Measurements from ENCODE around the gene GCK.

GCK gene

GRCh38 chr7:44140341-44140740 is 48.9 kb downstream of the GCK start:
- Histone ChIP-seq H3K27ac (ENCODE audit: low read depth, low read length) (no peak overlapping the region), H2AK5ac (ENCODE audit: low read length) (peak overlapping the region; percentile 11), H4K5ac (ENCODE audit: low read length) (no peak overlapping the region), H3K9ac (ENCODE audit: low read length) (no peak overlapping the region), H3K56ac (ENCODE audit: low read length) (no peak overlapping the region), H3K36me3 (ENCODE audit: control insufficient read depth, insufficient read depth, low read length) (no peaks in the 10 kb centered on the region), H3K27me3 (ENCODE audit: insufficient read depth, low read length, poor library complexity) (no peaks in the 10 kb centered on the region), H3K79me1 (ENCODE audit: low read length) (no peaks in the 10 kb centered on the region), H2BK15ac (replicated peaks; ENCODE audit: low read depth) (no peak overlapping the region), H3K4me3 (ENCODE audit: low read length) (no peak overlapping the region), H3K18ac (ENCODE audit: low read length) (no peak overlapping the region), H2BK5ac (ENCODE audit: low read length) (no peak overlapping the region), H4K8ac (ENCODE audit: low read depth, low read length) (no peak overlapping the region), H2BK120ac (ENCODE audit: low read depth, low read length) (no peak overlapping the region), H3K4ac (ENCODE audit: low read depth, low read length) (no peak overlapping the region), H3K79me2 (ENCODE audit: control insufficient read depth, insufficient read depth, low read length) (no peaks in the 10 kb centered on the region), H3K4me1 (ENCODE audit: control insufficient read depth, low read depth, low read length) (peaks cover 7% of the 10 kb centered on the region), H3K4me2 (ENCODE audit: low read length) (no peak overlapping the region), H3K23ac (ENCODE audit: low read length) (no peak overlapping the region)
- no peak for DNase-seq
- WGBS (ENCODE audit: extremely low coverage, insufficient coverage, low lambda C conversion rate), result no CpG with 5 or more reads among the region's 10 CpGs

GRCh38 chr7:44139311-44140010 is 49.8 kb downstream of the GCK start:
- H3K4ac ChIP-seq (ENCODE audit: low read depth, low read length), result no peak overlapping the region
- no peak overlapping the region for H2BK15ac ChIP-seq (replicated peaks; ENCODE audit: low read depth)
- H3K79me1 ChIP-seq (ENCODE audit: low read length), result no peaks in the 10 kb centered on the region
- no peak overlapping the region for H4K5ac ChIP-seq (ENCODE audit: low read length)
- no peak overlapping the region for H2BK5ac ChIP-seq (ENCODE audit: low read length)
- H4K8ac ChIP-seq (ENCODE audit: low read depth, low read length), result no peak overlapping the region
- no peak overlapping the region for H3K23ac ChIP-seq (ENCODE audit: low read length)
- H3K36me3 ChIP-seq (ENCODE audit: control insufficient read depth, insufficient read depth, low read length), result no peaks in the 10 kb centered on the region
- H2BK120ac ChIP-seq (ENCODE audit: low read depth, low read length), result no peak overlapping the region
- no peak overlapping the region for H3K18ac ChIP-seq (ENCODE audit: low read length)
- H2AK5ac ChIP-seq (ENCODE audit: low read length), result no peak overlapping the region
- no peak for DNase-seq
- H3K4me1 ChIP-seq (ENCODE audit: control insufficient read depth, low read depth, low read length), result peaks cover 7% of the 10 kb centered on the region
- H3K4me2 ChIP-seq (ENCODE audit: low read length), result no peak overlapping the region
- H3K56ac ChIP-seq (ENCODE audit: low read length), result no peak overlapping the region
- no peaks in the 10 kb centered on the region for H3K27me3 ChIP-seq (ENCODE audit: insufficient read depth, low read length, poor library complexity)
- H3K27ac ChIP-seq (ENCODE audit: low read depth, low read length), result no peak overlapping the region
- H3K9ac ChIP-seq (ENCODE audit: low read length), result no peak overlapping the region
- WGBS (ENCODE audit: extremely low coverage, insufficient coverage, low lambda C conversion rate), result no CpG with 5 or more reads among the region's 14 CpGs
- H3K79me2 ChIP-seq (ENCODE audit: control insufficient read depth, insufficient read depth, low read length), result no peaks in the 10 kb centered on the region
- H3K4me3 ChIP-seq (ENCODE audit: low read length), result no peak overlapping the region

GRCh38 chr7:44138698-44139097 is 50.5 kb downstream of the GCK start:
- Histone ChIP-seq H3K4me1 (ENCODE audit: control insufficient read depth, low read depth, low read length) (peaks cover 7% of the 10 kb centered on the region), H3K56ac (ENCODE audit: low read length) (no peak overlapping the region), H3K18ac (ENCODE audit: low read length) (no peak overlapping the region), H3K4me2 (ENCODE audit: low read length) (no peak overlapping the region), H4K8ac (ENCODE audit: low read depth, low read length) (no peak overlapping the region), H2AK5ac (ENCODE audit: low read length) (no peak overlapping the region), H3K4ac (ENCODE audit: low read depth, low read length) (no peak overlapping the region), H3K36me3 (ENCODE audit: control insufficient read depth, insufficient read depth, low read length) (no peaks in the 10 kb centered on the region), H3K27ac (ENCODE audit: low read depth, low read length) (no peak overlapping the region), H3K9ac (ENCODE audit: low read length) (no peak overlapping the region), H3K23ac (ENCODE audit: low read length) (no peak overlapping the region), H2BK15ac (replicated peaks; ENCODE audit: low read depth) (no peak overlapping the region), H2BK5ac (ENCODE audit: low read length) (no peak overlapping the region), H3K4me3 (ENCODE audit: low read length) (no peak overlapping the region), H3K79me2 (ENCODE audit: control insufficient read depth, insufficient read depth, low read length) (no peaks in the 10 kb centered on the region), H2BK120ac (ENCODE audit: low read depth, low read length) (no peak overlapping the region), H4K5ac (ENCODE audit: low read length) (no peak overlapping the region), H3K27me3 (ENCODE audit: insufficient read depth, low read length, poor library complexity) (no peaks in the 10 kb centered on the region), H3K79me1 (ENCODE audit: low read length) (no peaks in the 10 kb centered on the region)
- no peak for DNase-seq
- no CpG with 5 or more reads among the region's 8 CpGs for WGBS (ENCODE audit: extremely low coverage, insufficient coverage, low lambda C conversion rate)

- H2AK5ac ChIP-seq (ENCODE audit: low read length), result no peak overlapping the region
- no CpG with 5 or more reads among the region's 5 CpGs for WGBS (ENCODE audit: extremely low coverage, insufficient coverage, low lambda C conversion rate)
- H3K36me3 ChIP-seq (ENCODE audit: control insufficient read depth, insufficient read depth, low read length), result no peaks in the 10 kb centered on the region
Observed at GRCh38 chr7:44136731-44137130, 52.5 kb downstream of the GCK start.

GRCh38 chr7:44134943-44135628 is 54.2 kb downstream of the GCK start:
- Histone ChIP-seq H3K18ac (ENCODE audit: low read length) (no peak overlapping the region), H3K56ac (ENCODE audit: low read length) (no peak overlapping the region), H3K4ac (ENCODE audit: low read depth, low read length) (no peak overlapping the region), H3K79me1 (ENCODE audit: low read length) (no peaks in the 10 kb centered on the region), H3K27me3 (ENCODE audit: insufficient read depth, low read length, poor library complexity) (no peaks in the 10 kb centered on the region), H3K4me3 (ENCODE audit: low read length) (no peak overlapping the region), H2BK5ac (ENCODE audit: low read length) (no peak overlapping the region), H3K23ac (ENCODE audit: low read length) (no peak overlapping the region), H4K8ac (ENCODE audit: low read depth, low read length) (no peak overlapping the region), H4K5ac (ENCODE audit: low read length) (no peak overlapping the region), H3K79me2 (ENCODE audit: control insufficient read depth, insufficient read depth, low read length) (no peaks in the 10 kb centered on the region), H3K4me2 (ENCODE audit: low read length) (no peak overlapping the region), H2BK120ac (ENCODE audit: low read depth, low read length) (no peak overlapping the region), H2AK5ac (ENCODE audit: low read length) (no peak overlapping the region), H3K9ac (ENCODE audit: low read length) (no peak overlapping the region), H3K4me1 (ENCODE audit: control insufficient read depth, low read depth, low read length) (peaks cover 11% of the 10 kb centered on the region), H3K27ac (ENCODE audit: low read depth, low read length) (no peak overlapping the region), H2BK15ac (replicated peaks; ENCODE audit: low read depth) (no peak overlapping the region), H3K36me3 (ENCODE audit: control insufficient read depth, insufficient read depth, low read length) (no peaks in the 10 kb centered on the region)
- DNase-seq, result no peak
- no CpG with 5 or more reads among the region's 4 CpGs for WGBS (ENCODE audit: extremely low coverage, insufficient coverage, low lambda C conversion rate)

More at GRCh38 chr7:44136731-44137130, 52.5 kb downstream of the GCK start:
- Histone ChIP-seq H2BK15ac (replicated peaks; ENCODE audit: low read depth) (no peak overlapping the region), H3K27ac (ENCODE audit: low read depth, low read length) (no peak overlapping the region), H3K4ac (ENCODE audit: low read depth, low read length) (no peak overlapping the region), H3K79me1 (ENCODE audit: low read length) (no peaks in the 10 kb centered on the region), H3K27me3 (ENCODE audit: insufficient read depth, low read length, poor library complexity) (no peaks in the 10 kb centered on the region), H4K5ac (ENCODE audit: low read length) (no peak overlapping the region), H4K8ac (ENCODE audit: low read depth, low read length) (no peak overlapping the region), H3K9ac (ENCODE audit: low read length) (no peak overlapping the region), H3K18ac (ENCODE audit: low read length) (no peak overlapping the region), H2BK120ac (ENCODE audit: low read depth, low read length) (no peak overlapping the region), H3K23ac (ENCODE audit: low read length) (no peak overlapping the region), H3K4me2 (ENCODE audit: low read length) (no peak overlapping the region), H3K4me3 (ENCODE audit: low read length) (no peak overlapping the region), H3K4me1 (ENCODE audit: control insufficient read depth, low read depth, low read length) (peaks cover 13% of the 10 kb centered on the region), H2BK5ac (ENCODE audit: low read length) (no peak overlapping the region), H3K56ac (ENCODE audit: low read length) (no peak overlapping the region), H3K79me2 (ENCODE audit: control insufficient read depth, insufficient read depth, low read length) (no peaks in the 10 kb centered on the region)
- DNase-seq, result no peak

All from mesendoderm (in vitro differentiated cells).